Measurements from ENCODE around the gene CRACR2B.
A peak's percentile ranks its signal among the peaks of the same experiment; 100 is the strongest.

Gene CRACR2B

GRCh38 chr11:842370-843002 lies 14.8 kb downstream of the CRACR2B start, which contains the start of the genes POLR2L and TSPAN4 (continued):
- no peak for TF ChIP-seq FEZF1 (tag by site-specific recombination; IDR thresholded peaks at IDR 0.05)
- TF ChIP-seq, protein P1, sequence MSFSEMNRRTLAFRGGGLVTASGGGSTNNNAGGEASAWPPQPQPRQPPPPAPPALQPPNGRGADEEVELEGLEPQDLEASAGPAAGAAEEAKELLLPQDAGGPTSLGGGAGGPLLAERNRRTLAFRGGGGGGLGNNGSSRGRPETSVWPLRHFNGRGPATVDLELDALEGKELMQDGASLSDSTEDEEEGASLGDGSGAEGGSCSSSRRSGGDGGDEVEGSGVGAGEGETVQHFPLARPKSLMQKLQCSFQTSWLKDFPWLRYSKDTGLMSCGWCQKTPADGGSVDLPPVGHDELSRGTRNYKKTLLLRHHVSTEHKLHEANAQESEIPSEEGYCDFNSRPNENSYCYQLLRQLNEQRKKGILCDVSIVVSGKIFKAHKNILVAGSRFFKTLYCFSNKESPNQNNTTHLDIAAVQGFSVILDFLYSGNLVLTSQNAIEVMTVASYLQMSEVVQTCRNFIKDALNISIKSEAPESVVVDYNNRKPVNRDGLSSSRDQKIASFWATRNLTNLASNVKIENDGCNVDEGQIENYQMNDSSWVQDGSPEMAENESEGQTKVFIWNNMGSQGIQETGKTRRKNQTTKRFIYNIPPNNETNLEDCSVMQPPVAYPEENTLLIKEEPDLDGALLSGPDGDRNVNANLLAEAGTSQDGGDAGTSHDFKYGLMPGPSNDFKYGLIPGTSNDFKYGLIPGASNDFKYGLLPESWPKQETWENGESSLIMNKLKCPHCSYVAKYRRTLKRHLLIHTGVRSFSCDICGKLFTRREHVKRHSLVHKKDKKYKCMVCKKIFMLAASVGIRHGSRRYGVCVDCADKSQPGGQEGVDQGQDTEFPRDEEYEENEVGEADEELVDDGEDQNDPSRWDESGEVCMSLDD (tag by site-specific recombination; IDR thresholded peaks at IDR 0.05): no peak
- TF ChIP-seq ZNF560 (tag by site-specific recombination; IDR thresholded peaks at IDR 0.05; ENCODE audit: borderline replicate concordance): no peak
- TF ChIP-seq ZFP69B (tag by site-specific recombination; IDR thresholded peaks at IDR 0.05): no peak
- TF ChIP-seq ZNF423 (tag by site-specific recombination; IDR thresholded peaks at IDR 0.05): no peak
- TF ChIP-seq ZNF514 (tag by site-specific recombination; IDR thresholded peaks at IDR 0.05): no peak
- no peak for TF ChIP-seq ZNF433 (tag by site-specific recombination; IDR thresholded peaks at IDR 0.05; ENCODE audit: low read depth)
- TF ChIP-seq ZNF140 (tag by site-specific recombination; IDR thresholded peaks at IDR 0.05): no peak
- no peak for TF ChIP-seq ZXDB (tag by site-specific recombination; IDR thresholded peaks at IDR 0.05)
- TF ChIP-seq ZNF561 (tag by site-specific recombination; IDR thresholded peaks at IDR 0.05; ENCODE audit: borderline replicate concordance): peak; percentile 92
- TF ChIP-seq, protein P2, sequence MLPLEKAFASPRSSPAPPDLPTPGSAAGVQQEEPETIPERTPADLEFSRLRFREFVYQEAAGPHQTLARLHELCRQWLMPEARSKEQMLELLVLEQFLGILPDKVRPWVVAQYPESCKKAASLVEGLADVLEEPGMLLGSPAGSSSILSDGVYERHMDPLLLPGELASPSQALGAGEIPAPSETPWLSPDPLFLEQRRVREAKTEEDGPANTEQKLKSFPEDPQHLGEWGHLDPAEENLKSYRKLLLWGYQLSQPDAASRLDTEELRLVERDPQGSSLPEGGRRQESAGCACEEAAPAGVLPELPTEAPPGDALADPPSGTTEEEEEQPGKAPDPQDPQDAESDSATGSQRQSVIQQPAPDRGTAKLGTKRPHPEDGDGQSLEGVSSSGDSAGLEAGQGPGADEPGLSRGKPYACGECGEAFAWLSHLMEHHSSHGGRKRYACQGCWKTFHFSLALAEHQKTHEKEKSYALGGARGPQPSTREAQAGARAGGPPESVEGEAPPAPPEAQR (tag by site-specific recombination; IDR thresholded peaks at IDR 0.05): 0 out of 2 replicates have a peak, but pooled peaks have one; percentile 60
- TF ChIP-seq ZBTB21 (tag by site-specific recombination; IDR thresholded peaks at IDR 0.05): no peak
- no peak for TF ChIP-seq ZNF501 (tag by site-specific recombination; IDR thresholded peaks at IDR 0.05)
- no peak for TF ChIP-seq REPIN1 (tag by site-specific recombination; IDR thresholded peaks at IDR 0.05; ENCODE audit: low read depth)
- no peak for TF ChIP-seq ZNF530 (tag by site-specific recombination; IDR thresholded peaks at IDR 0.05; ENCODE audit: low read depth)
- TF ChIP-seq ZEB2 (tag by site-specific recombination; IDR thresholded peaks at IDR 0.05): no peak
- no peak for TF ChIP-seq ZNF624 (tag by site-specific recombination; IDR thresholded peaks at IDR 0.05)
- no peak for TF ChIP-seq ZNF629 (tag by site-specific recombination; IDR thresholded peaks at IDR 0.05)
- TF ChIP-seq, protein P3, sequence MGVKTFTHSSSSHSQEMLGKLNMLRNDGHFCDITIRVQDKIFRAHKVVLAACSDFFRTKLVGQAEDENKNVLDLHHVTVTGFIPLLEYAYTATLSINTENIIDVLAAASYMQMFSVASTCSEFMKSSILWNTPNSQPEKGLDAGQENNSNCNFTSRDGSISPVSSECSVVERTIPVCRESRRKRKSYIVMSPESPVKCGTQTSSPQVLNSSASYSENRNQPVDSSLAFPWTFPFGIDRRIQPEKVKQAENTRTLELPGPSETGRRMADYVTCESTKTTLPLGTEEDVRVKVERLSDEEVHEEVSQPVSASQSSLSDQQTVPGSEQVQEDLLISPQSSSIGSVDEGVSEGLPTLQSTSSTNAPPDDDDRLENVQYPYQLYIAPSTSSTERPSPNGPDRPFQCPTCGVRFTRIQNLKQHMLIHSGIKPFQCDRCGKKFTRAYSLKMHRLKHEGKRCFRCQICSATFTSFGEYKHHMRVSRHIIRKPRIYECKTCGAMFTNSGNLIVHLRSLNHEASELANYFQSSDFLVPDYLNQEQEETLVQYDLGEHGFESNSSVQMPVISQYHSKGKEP (tag by site-specific recombination; IDR thresholded peaks at IDR 0.05): no peak
- TF ChIP-seq SETDB1 (IDR thresholded peaks at IDR 0.05; ENCODE audit: insufficient read length, low read length): no peak
- TF ChIP-seq, protein P4, sequence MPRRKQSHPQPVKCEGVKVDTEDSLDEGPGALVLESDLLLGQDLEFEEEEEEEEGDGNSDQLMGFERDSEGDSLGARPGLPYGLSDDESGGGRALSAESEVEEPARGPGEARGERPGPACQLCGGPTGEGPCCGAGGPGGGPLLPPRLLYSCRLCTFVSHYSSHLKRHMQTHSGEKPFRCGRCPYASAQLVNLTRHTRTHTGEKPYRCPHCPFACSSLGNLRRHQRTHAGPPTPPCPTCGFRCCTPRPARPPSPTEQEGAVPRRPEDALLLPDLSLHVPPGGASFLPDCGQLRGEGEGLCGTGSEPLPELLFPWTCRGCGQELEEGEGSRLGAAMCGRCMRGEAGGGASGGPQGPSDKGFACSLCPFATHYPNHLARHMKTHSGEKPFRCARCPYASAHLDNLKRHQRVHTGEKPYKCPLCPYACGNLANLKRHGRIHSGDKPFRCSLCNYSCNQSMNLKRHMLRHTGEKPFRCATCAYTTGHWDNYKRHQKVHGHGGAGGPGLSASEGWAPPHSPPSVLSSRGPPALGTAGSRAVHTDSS (tag by site-specific recombination; IDR thresholded peaks at IDR 0.05): no peak
- TF ChIP-seq ZFHX2 (tag by site-specific recombination; conservative IDR thresholded peaks at IDR 0.05): peak; percentile 50; the same call in 1 of the 2 replicates
- TF ChIP-seq SP3 (tag by site-specific recombination; IDR thresholded peaks at IDR 0.05): peak; percentile 25; the same call in 1 of the 2 replicates
- TF ChIP-seq TRIM28 (IDR thresholded peaks at IDR 0.05; ENCODE audit: borderline replicate concordance, low read length): no peak
- TF ChIP-seq ZFP37 (tag by site-specific recombination; IDR thresholded peaks at IDR 0.05): no peak
- no peak for TF ChIP-seq IKZF3 (tag by site-specific recombination; IDR thresholded peaks at IDR 0.05)
- no peak for TF ChIP-seq ZNF138 (tag by site-specific recombination; IDR thresholded peaks at IDR 0.05; ENCODE audit: borderline replicate concordance)
- TF ChIP-seq ZSCAN16 (tag by site-specific recombination; IDR thresholded peaks at IDR 0.05): no peak
- no peak for TF ChIP-seq BCL11B (tag by site-specific recombination; IDR thresholded peaks at IDR 0.05; ENCODE audit: low read depth)
- TF ChIP-seq, protein P5, sequence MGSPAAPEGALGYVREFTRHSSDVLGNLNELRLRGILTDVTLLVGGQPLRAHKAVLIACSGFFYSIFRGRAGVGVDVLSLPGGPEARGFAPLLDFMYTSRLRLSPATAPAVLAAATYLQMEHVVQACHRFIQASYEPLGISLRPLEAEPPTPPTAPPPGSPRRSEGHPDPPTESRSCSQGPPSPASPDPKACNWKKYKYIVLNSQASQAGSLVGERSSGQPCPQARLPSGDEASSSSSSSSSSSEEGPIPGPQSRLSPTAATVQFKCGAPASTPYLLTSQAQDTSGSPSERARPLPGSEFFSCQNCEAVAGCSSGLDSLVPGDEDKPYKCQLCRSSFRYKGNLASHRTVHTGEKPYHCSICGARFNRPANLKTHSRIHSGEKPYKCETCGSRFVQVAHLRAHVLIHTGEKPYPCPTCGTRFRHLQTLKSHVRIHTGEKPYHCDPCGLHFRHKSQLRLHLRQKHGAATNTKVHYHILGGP (tag by site-specific recombination; IDR thresholded peaks at IDR 0.05): no peak
- TF ChIP-seq ZNF184 (tag by site-specific recombination; IDR thresholded peaks at IDR 0.05): no peak
- peak; percentile 77; the same call in 1 of the 2 replicates for TF ChIP-seq SALL2 (tag by site-specific recombination; IDR thresholded peaks at IDR 0.05; ENCODE audit: borderline replicate concordance)
- TF ChIP-seq ZNF121 (tag by site-specific recombination; IDR thresholded peaks at IDR 0.05): no peak
- no peak for TF ChIP-seq ZNF621 (tag by site-specific recombination; IDR thresholded peaks at IDR 0.05)

Data from HEK293 (cell line).